Fibroblast of the aortic adventitia (primary cell): ENCODE results near the gene ERC1. TPM values are rescaled to one million over a fixed set of nuclear protein-coding genes. Genes with fewer than 3 reads are reported as not detected.

ENCODE experiments used
- DNase-seq: peaks from one replicate; pipeline ENCODE4 v3.0.0-alpha.2; 2010; ENCODE audit warnings: low read depth
- H3K4me3 ChIP-seq: 2 replicates; pipeline ENCODE4 v1.5.1; 2011; ENCODE audit warnings: low read depth, mild to moderate bottlenecking, control low read depth, low read length, moderate library complexity
- total RNA-seq: library from RNA; depleted of rRNA; stranded (reverse); fragments of >200 nt; gene quantifications from 2 replicates; pipeline ENCODE4 v1.2.3, GENCODE V29; 2012; ENCODE audit warnings: low replicate concordance
- TF ChIP-seq, protein P1 (sequence below): IDR thresholded peaks from 2 replicates; pipeline ENCODE4 v1.5.1; 2011; ENCODE audit warnings: mild to moderate bottlenecking, low read length, control low read depth, inconsistent platforms; ENCODE audit not compliant: insufficient read depth

ERC1 gene
- total RNA-seq, 1 donor: 50.9 TPM

- no peak overlapping the region for H3K4me3 ChIP-seq
- no peak for DNase-seq
- TF ChIP-seq, protein P1, sequence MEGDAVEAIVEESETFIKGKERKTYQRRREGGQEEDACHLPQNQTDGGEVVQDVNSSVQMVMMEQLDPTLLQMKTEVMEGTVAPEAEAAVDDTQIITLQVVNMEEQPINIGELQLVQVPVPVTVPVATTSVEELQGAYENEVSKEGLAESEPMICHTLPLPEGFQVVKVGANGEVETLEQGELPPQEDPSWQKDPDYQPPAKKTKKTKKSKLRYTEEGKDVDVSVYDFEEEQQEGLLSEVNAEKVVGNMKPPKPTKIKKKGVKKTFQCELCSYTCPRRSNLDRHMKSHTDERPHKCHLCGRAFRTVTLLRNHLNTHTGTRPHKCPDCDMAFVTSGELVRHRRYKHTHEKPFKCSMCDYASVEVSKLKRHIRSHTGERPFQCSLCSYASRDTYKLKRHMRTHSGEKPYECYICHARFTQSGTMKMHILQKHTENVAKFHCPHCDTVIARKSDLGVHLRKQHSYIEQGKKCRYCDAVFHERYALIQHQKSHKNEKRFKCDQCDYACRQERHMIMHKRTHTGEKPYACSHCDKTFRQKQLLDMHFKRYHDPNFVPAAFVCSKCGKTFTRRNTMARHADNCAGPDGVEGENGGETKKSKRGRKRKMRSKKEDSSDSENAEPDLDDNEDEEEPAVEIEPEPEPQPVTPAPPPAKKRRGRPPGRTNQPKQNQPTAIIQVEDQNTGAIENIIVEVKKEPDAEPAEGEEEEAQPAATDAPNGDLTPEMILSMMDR: no peak
These were observed 391.8 kb downstream of the ERC1 start for GRCh38 chr12:1382826-1383225.

DNA sequence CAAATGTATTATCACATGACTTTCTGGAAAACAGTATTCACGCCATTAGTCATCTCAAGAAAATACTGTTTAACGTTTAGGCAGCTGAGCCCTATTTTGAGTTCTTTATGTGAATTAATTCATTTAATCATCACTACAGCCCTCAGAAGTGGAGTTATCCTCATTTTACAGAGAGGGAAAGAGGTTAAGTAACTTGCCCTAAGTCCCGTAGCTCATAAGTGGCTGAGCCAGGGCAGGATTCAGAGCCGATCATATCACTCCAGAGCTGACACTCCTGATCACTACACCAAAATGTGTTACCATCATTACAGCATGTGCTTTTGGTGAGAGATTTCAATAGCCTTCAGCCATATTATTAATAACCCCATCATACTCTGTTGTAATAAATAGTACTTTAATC lies 392.7 kb downstream of the ERC1 start:
- DNase-seq: no peak
- no peak overlapping the region for H3K4me3 ChIP-seq
- TF ChIP-seq, protein P1: no peak

DNA sequence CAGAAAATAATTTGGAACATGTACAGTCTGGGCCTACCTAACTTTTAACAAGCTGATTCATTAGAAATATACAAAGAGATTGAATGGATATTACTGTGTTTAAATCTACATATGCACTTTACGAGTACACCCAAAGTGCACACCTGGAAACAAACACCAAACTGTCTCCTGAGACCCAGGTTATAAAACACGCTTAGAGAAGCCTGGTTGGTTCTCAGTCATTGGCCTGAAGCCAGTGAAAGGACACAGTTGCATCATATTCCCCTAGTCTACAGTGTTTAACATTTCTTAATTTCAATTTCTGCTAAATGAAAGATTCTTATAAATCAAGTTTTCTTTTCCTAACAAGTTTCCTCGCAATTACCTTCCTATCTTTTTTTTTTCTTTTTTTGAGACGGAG lies 393.9 kb downstream of the ERC1 start:
- TF ChIP-seq, protein P1: no peak
- H3K4me3 ChIP-seq: no peak overlapping the region
- no peak for DNase-seq

- TF ChIP-seq, protein P1: no peak
- no peak for DNase-seq
- H3K4me3 ChIP-seq: no peak overlapping the region
These were observed 400.7 kb downstream of the ERC1 start for GRCh38 chr12:1391722-1392121.

DNA sequence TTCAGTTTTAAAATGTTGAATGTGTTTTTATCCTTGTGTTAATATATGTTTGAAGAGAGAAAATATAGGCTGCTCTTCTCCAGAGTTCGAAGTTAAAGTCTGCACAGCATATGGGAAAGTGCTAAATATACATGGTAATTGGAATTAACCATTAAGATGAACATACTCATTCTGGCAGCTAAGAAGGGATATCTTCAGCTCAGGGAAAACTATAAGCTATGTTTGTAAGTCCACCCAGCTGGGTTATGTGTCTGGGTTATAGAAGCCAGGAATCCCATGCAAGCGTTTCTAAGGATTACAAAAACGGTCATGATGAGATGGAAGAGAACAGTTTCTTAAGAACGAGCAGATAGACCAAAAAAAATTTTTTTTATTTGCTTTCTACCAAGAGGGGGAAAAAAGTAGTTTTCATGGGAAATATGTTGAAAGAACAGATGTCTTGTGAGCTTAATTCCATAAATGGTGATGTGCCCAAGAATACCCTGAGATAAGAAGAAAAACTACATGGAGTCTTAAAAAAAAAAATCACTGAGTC lies 404.5 kb downstream of the ERC1 start:
- no peak for DNase-seq
- TF ChIP-seq, protein P1: no peak
- no peak overlapping the region for H3K4me3 ChIP-seq

DNA sequence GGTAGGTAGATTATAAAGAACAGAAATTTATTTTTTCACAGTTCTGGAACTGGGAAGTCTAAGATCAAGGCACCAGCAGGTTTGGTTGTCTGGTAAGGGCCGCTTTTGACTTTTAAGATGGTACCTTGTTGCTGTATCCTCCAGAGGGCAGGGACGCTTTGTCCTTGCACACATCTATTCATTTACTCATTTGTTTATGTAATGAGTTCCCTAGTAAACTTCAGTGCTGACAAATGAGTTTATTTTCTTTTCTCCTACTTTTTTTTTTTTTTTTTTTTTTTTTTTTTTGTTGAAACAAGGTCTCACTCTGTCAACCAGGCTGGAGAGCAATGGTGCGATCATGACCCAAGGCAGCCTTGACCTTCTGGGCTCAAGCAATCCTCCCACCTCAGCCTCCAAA lies 407.6 kb downstream of the ERC1 start:
- H3K4me3 ChIP-seq: no peak overlapping the region

DNA sequence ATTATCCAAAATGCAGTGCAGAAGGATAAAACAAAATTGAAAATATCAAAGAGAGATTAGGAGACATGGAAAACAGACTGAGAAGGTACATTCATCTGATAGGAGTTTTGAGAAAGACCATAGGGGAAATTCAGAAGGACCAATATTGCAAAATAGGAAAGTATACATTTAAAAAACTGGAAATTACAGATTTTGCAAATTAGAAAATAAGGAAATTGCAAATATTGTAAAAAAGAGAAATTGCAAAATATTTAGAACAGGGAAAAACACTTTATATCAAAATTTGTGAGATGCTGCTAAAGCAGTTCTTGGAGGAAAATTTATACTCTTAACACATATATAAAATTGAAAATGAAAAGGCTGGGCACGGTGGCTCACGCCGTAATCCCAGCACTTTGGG lies 410.9 kb downstream of the ERC1 start:
- TF ChIP-seq, protein P1: no peak
- no peak for DNase-seq

More for the DNA sequence above, 407.6 kb downstream of the ERC1 start:
- peak; percentile 29 for DNase-seq
- TF ChIP-seq, protein P1: no peak

More for the DNA sequence above, 410.9 kb downstream of the ERC1 start:
- H3K4me3 ChIP-seq: no peak overlapping the region
